ENCODE results near the gene HDAC9. TPM values are rescaled to one million over a fixed set of nuclear protein-coding genes. Genes with fewer than 3 reads are reported as not detected.

HDAC9 gene
- polyA plus RNA-seq, 1 of the 3 experiments (the other 2 are of a cell fraction), result 11.6 TPM

DNA sequence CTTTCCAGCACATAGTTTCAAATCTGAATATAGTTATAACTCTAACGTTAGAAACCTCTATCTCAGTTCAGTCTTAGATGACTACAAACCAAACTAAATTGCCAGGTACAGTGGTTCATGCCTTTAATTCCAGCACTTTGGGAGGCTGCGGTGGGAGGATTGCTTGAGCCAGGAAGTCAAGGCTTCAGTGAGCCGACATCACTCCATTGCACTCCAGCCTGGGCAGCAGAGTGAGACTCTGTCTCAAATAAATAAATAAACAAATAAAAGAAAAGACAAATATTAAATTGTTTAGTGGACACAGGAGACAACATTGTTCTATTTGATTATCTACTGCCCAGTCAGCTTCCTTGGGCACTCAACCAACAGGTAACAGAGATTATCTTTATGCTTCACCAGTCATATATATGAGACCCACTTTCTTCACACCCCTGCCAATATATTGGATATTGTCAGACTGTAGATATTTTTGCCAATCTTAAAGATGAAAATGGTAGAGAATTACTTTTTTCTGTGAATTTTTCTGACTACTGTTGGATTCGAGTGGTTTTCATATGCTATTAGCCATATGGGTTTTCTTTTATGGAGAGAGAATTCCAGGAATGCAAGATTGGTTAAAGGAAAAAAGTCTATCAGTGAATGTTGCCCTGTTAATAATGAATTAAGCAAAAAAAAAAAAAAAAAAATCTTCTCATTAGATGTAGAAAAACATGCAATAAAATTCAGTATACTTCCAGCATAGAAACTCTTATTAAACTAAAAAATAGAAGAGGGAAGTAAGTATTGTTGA is 16.0 kb downstream of the HDAC9 start:
- Histone ChIP-seq H3K27ac (ENCODE audit: low read depth in 2 of 2, low read length in 1 of 2) (peak overlapping the region; percentile 87 to 99; a peak in 3 of 4 replicates), H3K9me2 (no peaks in the 10 kb centered on the region), H3K79me2 (ENCODE audit: insufficient read depth) (peaks cover 72% of the 10 kb centered on the region), H3K4me2 (peak overlapping the region; percentile 77), H3K9ac (peak overlapping the region; percentile 94), H3K36me3 (replicated peaks in 1 of 2; ENCODE audit: control insufficient read depth in 1 of 2, insufficient read depth in 2 of 2, low read length in 1 of 2) (peaks cover 3 to 4% of the 10 kb centered on the region in 2 experiments), H4K20me1 (ENCODE audit: insufficient read depth) (no peaks in the 10 kb centered on the region), H2AFZ (ENCODE audit: low read depth) (0 out of 2 replicates have a peak overlapping the region, but pooled peaks have one; percentile 14), H3F3A (replicated peaks; ENCODE audit: insufficient read depth) (peaks cover 52% of the 10 kb centered on the region), H3K4me1 (ENCODE audit: control insufficient read depth in 1 of 2, insufficient read depth in 2 of 2, low read depth in 1 of 2, low read length in 1 of 2) (peaks cover 0 to 23% of the 10 kb centered on the region in 2 experiments; a peak in 3 of 4 replicates), H3K27me3 (ENCODE audit: insufficient read depth) (no peaks in the 10 kb centered on the region), H3K4me3 (ENCODE audit: low read depth in 2 of 2, low read length in 1 of 2) (peak overlapping the region; percentile 49 to 69; a peak in 3 of 4 replicates), H3K9me3 (no peaks in the 10 kb centered on the region)
- ChIA-PET POLR2A (no interaction called here), CTCF (interaction anchor here (4.8 kb wide), 1 partner anchor 14 kb away, joined by 34 read pairs; the partner anchor contains the start of gene HDAC9)
- no peak for DNase-seq
- WGBS (ENCODE audit: low lambda C conversion rate), result 58% methylated on average over 4 of the region's 4 CpGs
- TF ChIP-seq SMC3 (IDR thresholded peaks at IDR 0.05; ENCODE audit: low read depth, low read length) (no peak), GABPA (IDR thresholded peaks at IDR 0.05; ENCODE audit: low read depth) (0 out of 2 replicates have a peak, but pooled peaks have one; percentile 15)

DNA sequence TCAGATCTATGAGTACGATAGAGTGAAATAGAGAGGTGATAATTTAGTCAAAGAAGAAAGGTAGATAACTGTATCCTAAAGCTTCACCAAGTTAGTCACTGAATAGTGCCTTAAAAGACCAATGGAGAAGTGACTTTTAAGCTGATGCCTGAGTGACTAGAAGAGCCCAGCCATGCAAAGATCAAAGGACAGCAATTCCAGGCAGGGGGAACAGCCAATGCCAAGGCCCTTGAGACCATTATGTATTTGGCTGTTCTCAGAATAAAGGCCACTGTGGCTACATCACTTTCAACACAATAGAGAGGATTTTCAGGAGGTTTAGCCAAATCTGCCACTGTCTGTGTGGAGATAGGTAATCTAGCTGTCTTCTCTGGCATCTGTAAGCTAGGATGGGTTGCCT is 17.8 kb downstream of the HDAC9 start:
- no peak overlapping the region for H2AFZ ChIP-seq (ENCODE audit: low read depth)
- no peaks in the 10 kb centered on the region for H3K27me3 ChIP-seq (ENCODE audit: insufficient read depth)
- H3K4me2 ChIP-seq, result no peak overlapping the region
- no peaks in the 10 kb centered on the region for H4K20me1 ChIP-seq (ENCODE audit: insufficient read depth)
- H3K9ac ChIP-seq, result no peak overlapping the region
- H3F3A ChIP-seq (replicated peaks; ENCODE audit: insufficient read depth), result peaks cover 45% of the 10 kb centered on the region
- ChIA-PET POLR2A (interaction anchor here (2.2 kb wide), 1 partner anchor 17 kb away, joined by 8 read pairs; the partner anchor contains the start of gene HDAC9), CTCF (interaction anchor here (0.8 to 2.6 kb wide), 8 partner anchors 10 to 58 kb away, joined by 3 to 11 read pairs (median 3); partner anchors contain the start of gene HDAC9)
- no peak overlapping the region for H3K4me3 ChIP-seq (ENCODE audit: low read depth in 2 of 2, low read length in 1 of 2)
- H3K36me3 ChIP-seq (replicated peaks in 1 of 2; ENCODE audit: control insufficient read depth in 1 of 2, insufficient read depth in 2 of 2, low read length in 1 of 2), result peaks cover 4 to 6% of the 10 kb centered on the region in 2 experiments
- DNase-seq, result no peak
- peak overlapping the region in 1 of 2 experiments; percentile 60; a peak in 2 of 4 replicates for H3K27ac ChIP-seq (ENCODE audit: low read depth in 2 of 2, low read length in 1 of 2)
- peaks cover 90% of the 10 kb centered on the region for H3K79me2 ChIP-seq (ENCODE audit: insufficient read depth)
- WGBS (ENCODE audit: low lambda C conversion rate), result 87% methylated on average over 1 of the region's 1 CpG
- H3K9me3 ChIP-seq, result no peaks in the 10 kb centered on the region
- TF ChIP-seq, protein P1, sequence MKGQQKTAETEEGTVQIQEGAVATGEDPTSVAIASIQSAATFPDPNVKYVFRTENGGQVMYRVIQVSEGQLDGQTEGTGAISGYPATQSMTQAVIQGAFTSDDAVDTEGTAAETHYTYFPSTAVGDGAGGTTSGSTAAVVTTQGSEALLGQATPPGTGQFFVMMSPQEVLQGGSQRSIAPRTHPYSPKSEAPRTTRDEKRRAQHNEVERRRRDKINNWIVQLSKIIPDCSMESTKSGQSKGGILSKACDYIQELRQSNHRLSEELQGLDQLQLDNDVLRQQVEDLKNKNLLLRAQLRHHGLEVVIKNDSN (IDR thresholded peaks at IDR 0.05; ENCODE audit: borderline replicate concordance, low read depth), result no peak
- TF ChIP-seq GATA2 (CRISPR knock-in tag; IDR thresholded peaks at IDR 0.05), result no peak
- no peak for TF ChIP-seq ELF1 (IDR thresholded peaks at IDR 0.05)
- H3K4me1 ChIP-seq (ENCODE audit: control insufficient read depth in 1 of 2, insufficient read depth in 2 of 2, low read depth in 1 of 2, low read length in 1 of 2), result peaks cover 4 to 20% of the 10 kb centered on the region in 2 experiments; a peak in 3 of 4 replicates
- no peaks in the 10 kb centered on the region for H3K9me2 ChIP-seq

DNA sequence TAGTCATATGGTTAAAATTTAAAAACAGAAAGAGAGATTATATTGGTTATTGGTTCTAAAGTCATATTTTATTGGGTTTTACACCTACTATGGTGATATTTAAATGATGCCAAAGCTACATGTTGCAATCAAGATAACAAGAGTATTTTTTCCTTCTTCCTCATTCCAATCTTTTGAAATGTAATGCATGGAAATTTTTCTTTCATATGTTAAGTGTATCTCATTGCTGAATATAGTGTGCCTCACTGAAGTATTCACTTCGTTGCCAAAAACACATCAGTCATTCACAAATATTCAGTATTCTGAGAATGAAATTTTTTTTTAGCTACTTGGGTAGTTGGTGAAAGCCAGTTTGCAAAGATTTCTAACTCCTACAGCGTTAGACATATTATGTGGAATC is 19.5 kb downstream of the HDAC9 start:
- no peak overlapping the region for H2AFZ ChIP-seq (ENCODE audit: low read depth)
- TF ChIP-seq RCOR1 (IDR thresholded peaks at IDR 0.05; ENCODE audit: low read length) (no peak), ELF1 (IDR thresholded peaks at IDR 0.05) (peak; percentile 93), YY1 (IDR thresholded peaks at IDR 0.05; ENCODE audit: low read depth) (peak; percentile 36; the same call in 1 of the 2 replicates), FOXM1 (IDR thresholded peaks at IDR 0.05; ENCODE audit: low read depth) (0 out of 2 replicates have a peak, but pooled peaks have one; percentile 61), SIN3A (IDR thresholded peaks at IDR 0.05; ENCODE audit: borderline replicate concordance, low read depth, low read length) (no peak), RAD21 (IDR thresholded peaks at IDR 0.05; ENCODE audit: low read length) (no peak), RXRA (IDR thresholded peaks at IDR 0.05; ENCODE audit: borderline replicate concordance, low read depth) (no peak), CHD2 (IDR thresholded peaks at IDR 0.05; ENCODE audit: low read length, partially characterized antibody) (no peak)
- TF ChIP-seq, protein P2, sequence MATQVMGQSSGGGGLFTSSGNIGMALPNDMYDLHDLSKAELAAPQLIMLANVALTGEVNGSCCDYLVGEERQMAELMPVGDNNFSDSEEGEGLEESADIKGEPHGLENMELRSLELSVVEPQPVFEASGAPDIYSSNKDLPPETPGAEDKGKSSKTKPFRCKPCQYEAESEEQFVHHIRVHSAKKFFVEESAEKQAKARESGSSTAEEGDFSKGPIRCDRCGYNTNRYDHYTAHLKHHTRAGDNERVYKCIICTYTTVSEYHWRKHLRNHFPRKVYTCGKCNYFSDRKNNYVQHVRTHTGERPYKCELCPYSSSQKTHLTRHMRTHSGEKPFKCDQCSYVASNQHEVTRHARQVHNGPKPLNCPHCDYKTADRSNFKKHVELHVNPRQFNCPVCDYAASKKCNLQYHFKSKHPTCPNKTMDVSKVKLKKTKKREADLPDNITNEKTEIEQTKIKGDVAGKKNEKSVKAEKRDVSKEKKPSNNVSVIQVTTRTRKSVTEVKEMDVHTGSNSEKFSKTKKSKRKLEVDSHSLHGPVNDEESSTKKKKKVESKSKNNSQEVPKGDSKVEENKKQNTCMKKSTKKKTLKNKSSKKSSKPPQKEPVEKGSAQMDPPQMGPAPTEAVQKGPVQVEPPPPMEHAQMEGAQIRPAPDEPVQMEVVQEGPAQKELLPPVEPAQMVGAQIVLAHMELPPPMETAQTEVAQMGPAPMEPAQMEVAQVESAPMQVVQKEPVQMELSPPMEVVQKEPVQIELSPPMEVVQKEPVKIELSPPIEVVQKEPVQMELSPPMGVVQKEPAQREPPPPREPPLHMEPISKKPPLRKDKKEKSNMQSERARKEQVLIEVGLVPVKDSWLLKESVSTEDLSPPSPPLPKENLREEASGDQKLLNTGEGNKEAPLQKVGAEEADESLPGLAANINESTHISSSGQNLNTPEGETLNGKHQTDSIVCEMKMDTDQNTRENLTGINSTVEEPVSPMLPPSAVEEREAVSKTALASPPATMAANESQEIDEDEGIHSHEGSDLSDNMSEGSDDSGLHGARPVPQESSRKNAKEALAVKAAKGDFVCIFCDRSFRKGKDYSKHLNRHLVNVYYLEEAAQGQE (IDR thresholded peaks at IDR 0.05; ENCODE audit: low read depth, low read length), result no peak
- TF ChIP-seq, protein P3, sequence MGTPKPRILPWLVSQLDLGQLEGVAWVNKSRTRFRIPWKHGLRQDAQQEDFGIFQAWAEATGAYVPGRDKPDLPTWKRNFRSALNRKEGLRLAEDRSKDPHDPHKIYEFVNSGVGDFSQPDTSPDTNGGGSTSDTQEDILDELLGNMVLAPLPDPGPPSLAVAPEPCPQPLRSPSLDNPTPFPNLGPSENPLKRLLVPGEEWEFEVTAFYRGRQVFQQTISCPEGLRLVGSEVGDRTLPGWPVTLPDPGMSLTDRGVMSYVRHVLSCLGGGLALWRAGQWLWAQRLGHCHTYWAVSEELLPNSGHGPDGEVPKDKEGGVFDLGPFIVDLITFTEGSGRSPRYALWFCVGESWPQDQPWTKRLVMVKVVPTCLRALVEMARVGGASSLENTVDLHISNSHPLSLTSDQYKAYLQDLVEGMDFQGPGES (IDR thresholded peaks at IDR 0.05; ENCODE audit: low read depth, low read length), result no peak

More for the DNA sequence above, 19.5 kb downstream of the HDAC9 start:
- Histone ChIP-seq H3K27ac (ENCODE audit: low read depth in 2 of 2, low read length in 1 of 2) (peak overlapping the region; percentile 60 to 83), H3K79me2 (ENCODE audit: insufficient read depth) (peaks cover 100% of the 10 kb centered on the region), H3K36me3 (replicated peaks in 1 of 2; ENCODE audit: control insufficient read depth in 1 of 2, insufficient read depth in 2 of 2, low read length in 1 of 2) (peaks cover 4 to 10% of the 10 kb centered on the region in 2 experiments), H3K4me1 (ENCODE audit: control insufficient read depth in 1 of 2, insufficient read depth in 2 of 2, low read depth in 1 of 2, low read length in 1 of 2) (peaks cover 20 to 25% of the 10 kb centered on the region in 2 experiments; a peak in 3 of 4 replicates), H3K9me2 (no peaks in the 10 kb centered on the region), H3K4me3 (ENCODE audit: low read depth in 2 of 2, low read length in 1 of 2) (no peak overlapping the region), H3F3A (replicated peaks; ENCODE audit: insufficient read depth) (peaks cover 37% of the 10 kb centered on the region), H3K9me3 (no peaks in the 10 kb centered on the region), H4K20me1 (ENCODE audit: insufficient read depth) (no peaks in the 10 kb centered on the region), H3K4me2 (peak overlapping the region; percentile 47), H3K9ac (peak overlapping the region; percentile 11; the same call in 1 of the 2 replicates), H3K27me3 (ENCODE audit: insufficient read depth) (no peaks in the 10 kb centered on the region)
- DNase-seq, result no peak
- 22% methylated on average over 2 of the region's 2 CpGs for WGBS (ENCODE audit: low lambda C conversion rate)
- ChIA-PET CTCF (interaction anchor here (0.7 to 2.6 kb wide), 10 partner anchors 9 to 163 kb away, joined by 3 to 11 read pairs (median 4); partner anchors contain the start of gene HDAC9), POLR2A (interaction anchor here (2.2 kb wide), 1 partner anchor 19 kb away, joined by 8 read pairs; the partner anchor contains the start of gene HDAC9)

Measured in SK-N-SH (cell line).